ENCODE results near the gene HELLS. TPM values are rescaled to one million over a fixed set of nuclear protein-coding genes. Genes with fewer than 3 reads are reported as not detected.

Gene HELLS
- 19.9 and 22.7 TPM in 2 replicates for polyA plus RNA-seq (2013)

- H3K79me1 ChIP-seq (ENCODE audit: low read length), result peaks cover 9% of the 10 kb centered on the region
- H3K36me3 ChIP-seq (ENCODE audit: control insufficient read depth in 1 of 2, insufficient read depth in 2 of 2, low read length in 2 of 2), result peaks cover 0 to 2% of the 10 kb centered on the region in 2 experiments
- H4K8ac ChIP-seq (ENCODE audit: low read depth, low read length), result peak within 1 kb of the TSS; percentile 86
- peak within 1 kb of the TSS; percentile 75 for H2BK120ac ChIP-seq (ENCODE audit: insufficient read depth, low read length, poor library complexity)
- DNase-seq, result peak; percentile 79 to 96
- no peak within 1 kb of the TSS for H3K23ac ChIP-seq (ENCODE audit: low read length)
- H3K79me2 ChIP-seq (ENCODE audit: control insufficient read depth, insufficient read depth, low read length, poor library complexity), result peaks cover 4% of the 10 kb centered on the region
- peak within 1 kb of the TSS; percentile 79 for H4K91ac ChIP-seq (ENCODE audit: low read depth, low read length)
- no peaks in the 10 kb centered on the region for H3K4me1 ChIP-seq (ENCODE audit: control insufficient read depth in 1 of 2, insufficient read depth in 2 of 2, low read length in 2 of 2)
- peak within 1 kb of the TSS; percentile 86 for H4K12ac ChIP-seq (ENCODE audit: low read depth, low read length)
- H3K4me3 ChIP-seq (ENCODE audit: low read depth, low read length), result peak within 1 kb of the TSS; percentile 94
- H3K9ac ChIP-seq (ENCODE audit: low read length), result peak within 1 kb of the TSS; percentile 85
- H3K4ac ChIP-seq (ENCODE audit: low read depth, low read length), result peak within 1 kb of the TSS; percentile 57
- no peaks in the 10 kb centered on the region for H3K27me3 ChIP-seq (ENCODE audit: insufficient read depth, low read length)
- no peak within 1 kb of the TSS for H2BK12ac ChIP-seq (ENCODE audit: low read length)
- H2AFZ ChIP-seq (ENCODE audit: insufficient read depth, low read length, poor library complexity), result peak within 1 kb of the TSS; percentile 97
- H3K4me2 ChIP-seq (ENCODE audit: low read length), result peak within 1 kb of the TSS; percentile 73
- H2AK5ac ChIP-seq (ENCODE audit: low read length), result no peak within 1 kb of the TSS
- H3K27ac ChIP-seq (ENCODE audit: low read depth, low read length), result peak within 1 kb of the TSS; percentile 59
- peak within 1 kb of the TSS; percentile 84 for H3K14ac ChIP-seq (ENCODE audit: low read length)
- no CpG with 5 or more reads among the region's 48 CpGs for WGBS (ENCODE audit: extremely low coverage, insufficient coverage, insufficient read length)
- no peaks in the 10 kb centered on the region for H3K9me3 ChIP-seq (ENCODE audit: insufficient read depth, low read depth, low read length)
- H3K18ac ChIP-seq (ENCODE audit: low read length), result peak within 1 kb of the TSS; percentile 71
- peak within 1 kb of the TSS; percentile 84 for H2BK5ac ChIP-seq (ENCODE audit: low read depth, low read length, poor library complexity)
Observed at GRCh38 chr10:94545391-94546048, at the start of gene HELLS. Gene HELLS, plus strand, starts transcription at chr10:94545788. Its CDS starts 134 bp downstream, at chr10:94545922.

DNA sequence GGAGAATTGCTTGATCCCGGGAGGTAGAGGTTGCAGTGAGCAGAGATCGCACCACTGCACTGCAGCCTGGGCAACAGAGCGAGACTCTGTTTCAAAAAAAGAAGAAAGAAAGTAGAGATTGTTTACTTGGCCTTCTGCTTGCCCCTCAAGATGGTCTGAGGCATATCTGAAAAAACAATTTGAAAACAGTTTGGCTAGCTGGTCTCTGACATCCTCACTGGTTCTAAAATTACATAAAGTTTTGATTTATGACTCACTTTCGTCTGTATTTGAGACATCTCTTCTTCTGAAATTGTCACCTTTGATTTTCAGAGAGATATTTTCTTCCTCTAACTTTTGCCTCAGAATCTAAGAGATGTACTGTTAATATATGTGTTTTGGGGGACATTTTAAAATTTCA lies 49.6 kb upstream of the HELLS start:
- H3K27ac ChIP-seq (ENCODE audit: low read depth, low read length), result no peak overlapping the region
- no peak overlapping the region for H3K4me3 ChIP-seq (ENCODE audit: low read depth, low read length)
- no peak overlapping the region for H3K9ac ChIP-seq (ENCODE audit: low read length)
- no peak overlapping the region for H2AFZ ChIP-seq (ENCODE audit: insufficient read depth, low read length, poor library complexity)
- no peak overlapping the region for H4K12ac ChIP-seq (ENCODE audit: low read depth, low read length)
- H2BK12ac ChIP-seq (ENCODE audit: low read length), result no peak overlapping the region
- H3K79me1 ChIP-seq (ENCODE audit: low read length), result no peaks in the 10 kb centered on the region
- no peak overlapping the region for H3K4me2 ChIP-seq (ENCODE audit: low read length)
- no peak overlapping the region for H3K18ac ChIP-seq (ENCODE audit: low read length)
- no peak for DNase-seq
- no peak overlapping the region for H3K4ac ChIP-seq (ENCODE audit: low read depth, low read length)
- no peaks in the 10 kb centered on the region for H3K27me3 ChIP-seq (ENCODE audit: insufficient read depth, low read length)
- no peak overlapping the region for H2AK5ac ChIP-seq (ENCODE audit: low read length)
- H3K9me3 ChIP-seq (ENCODE audit: insufficient read depth, low read depth, low read length), result peaks cover 1% of the 10 kb centered on the region
- no peaks in the 10 kb centered on the region for H3K79me2 ChIP-seq (ENCODE audit: control insufficient read depth, insufficient read depth, low read length, poor library complexity)
- no peak overlapping the region for H3K14ac ChIP-seq (ENCODE audit: low read length)
- no peak overlapping the region for H2BK5ac ChIP-seq (ENCODE audit: low read depth, low read length, poor library complexity)
- H2BK120ac ChIP-seq (ENCODE audit: insufficient read depth, low read length, poor library complexity), result no peak overlapping the region
- no peaks in the 10 kb centered on the region for H3K4me1 ChIP-seq (ENCODE audit: control insufficient read depth in 1 of 2, insufficient read depth in 2 of 2, low read length in 2 of 2)
- no peak overlapping the region for H4K8ac ChIP-seq (ENCODE audit: low read depth, low read length)
- no peak overlapping the region for H3K23ac ChIP-seq (ENCODE audit: low read length)
- no CpG with 5 or more reads among the region's 4 CpGs for WGBS (ENCODE audit: extremely low coverage, insufficient coverage, insufficient read length)
- peaks cover 0 to 2% of the 10 kb centered on the region in 2 experiments for H3K36me3 ChIP-seq (ENCODE audit: control insufficient read depth in 1 of 2, insufficient read depth in 2 of 2, low read length in 2 of 2)
- no peak overlapping the region for H4K91ac ChIP-seq (ENCODE audit: low read depth, low read length)

- Histone ChIP-seq H3K4me2 (ENCODE audit: low read length) (no peak overlapping the region), H3K4ac (ENCODE audit: low read depth, low read length) (no peak overlapping the region), H2BK120ac (ENCODE audit: insufficient read depth, low read length, poor library complexity) (no peak overlapping the region), H2BK5ac (ENCODE audit: low read depth, low read length, poor library complexity) (no peak overlapping the region), H2AK5ac (ENCODE audit: low read length) (no peak overlapping the region), H3K9me3 (ENCODE audit: insufficient read depth, low read depth, low read length) (peaks cover 1% of the 10 kb centered on the region), H3K4me3 (ENCODE audit: low read depth, low read length) (no peak overlapping the region), H4K12ac (ENCODE audit: low read depth, low read length) (no peak overlapping the region), H3K36me3 (ENCODE audit: control insufficient read depth in 1 of 2, insufficient read depth in 2 of 2, low read length in 2 of 2) (peaks cover 0 to 2% of the 10 kb centered on the region in 2 experiments), H2BK12ac (ENCODE audit: low read length) (no peak overlapping the region), H3K79me2 (ENCODE audit: control insufficient read depth, insufficient read depth, low read length, poor library complexity) (no peaks in the 10 kb centered on the region), H3K23ac (ENCODE audit: low read length) (no peak overlapping the region), H4K8ac (ENCODE audit: low read depth, low read length) (no peak overlapping the region), H3K4me1 (ENCODE audit: control insufficient read depth in 1 of 2, insufficient read depth in 2 of 2, low read length in 2 of 2) (no peaks in the 10 kb centered on the region), H3K18ac (ENCODE audit: low read length) (no peak overlapping the region), H3K27ac (ENCODE audit: low read depth, low read length) (no peak overlapping the region), H3K9ac (ENCODE audit: low read length) (no peak overlapping the region), H3K27me3 (ENCODE audit: insufficient read depth, low read length) (no peaks in the 10 kb centered on the region), H4K91ac (ENCODE audit: low read depth, low read length) (no peak overlapping the region), H2AFZ (ENCODE audit: insufficient read depth, low read length, poor library complexity) (no peak overlapping the region), H3K14ac (ENCODE audit: low read length) (no peak overlapping the region), H3K79me1 (ENCODE audit: low read length) (no peaks in the 10 kb centered on the region)
- WGBS (ENCODE audit: extremely low coverage, insufficient coverage, insufficient read length), result no CpG with 5 or more reads among the region's 3 CpGs
- DNase-seq, result no peak
Observed at GRCh38 chr10:94496646-94497045, 48.9 kb upstream of the HELLS start.

DNA sequence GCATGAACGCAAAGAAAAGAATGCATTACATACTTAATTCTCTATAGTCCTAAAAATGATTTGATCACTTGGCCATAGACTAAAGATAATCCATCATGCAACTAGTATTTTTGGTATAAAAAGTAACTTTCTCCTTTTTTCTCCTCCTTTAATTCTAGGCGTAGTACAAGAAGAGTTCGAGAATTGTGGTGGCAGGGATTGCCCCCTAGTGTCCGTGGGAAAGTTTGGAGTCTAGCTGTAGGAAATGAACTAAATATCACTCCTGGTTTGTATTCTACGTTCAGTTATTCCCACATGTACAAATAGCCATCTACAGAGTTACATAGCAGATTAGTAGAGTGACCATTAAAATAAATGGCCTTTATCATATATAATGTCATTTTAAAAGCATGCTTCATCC lies 45.5 kb upstream of the HELLS start:
- Histone ChIP-seq H4K12ac (ENCODE audit: low read depth, low read length) (no peak overlapping the region), H3K4me2 (ENCODE audit: low read length) (no peak overlapping the region), H3K18ac (ENCODE audit: low read length) (no peak overlapping the region), H2AFZ (ENCODE audit: insufficient read depth, low read length, poor library complexity) (no peak overlapping the region), H3K4ac (ENCODE audit: low read depth, low read length) (no peak overlapping the region), H2AK5ac (ENCODE audit: low read length) (no peak overlapping the region), H3K36me3 (ENCODE audit: control insufficient read depth in 1 of 2, insufficient read depth in 2 of 2, low read length in 2 of 2) (no peaks in the 10 kb centered on the region), H3K4me3 (ENCODE audit: low read depth, low read length) (no peak overlapping the region), H3K79me1 (ENCODE audit: low read length) (no peaks in the 10 kb centered on the region), H2BK12ac (ENCODE audit: low read length) (no peak overlapping the region), H3K4me1 (ENCODE audit: control insufficient read depth in 1 of 2, insufficient read depth in 2 of 2, low read length in 2 of 2) (no peaks in the 10 kb centered on the region), H3K9me3 (ENCODE audit: insufficient read depth, low read depth, low read length) (peaks cover 1% of the 10 kb centered on the region), H3K27me3 (ENCODE audit: insufficient read depth, low read length) (no peaks in the 10 kb centered on the region), H4K8ac (ENCODE audit: low read depth, low read length) (no peak overlapping the region), H3K23ac (ENCODE audit: low read length) (no peak overlapping the region), H2BK120ac (ENCODE audit: insufficient read depth, low read length, poor library complexity) (no peak overlapping the region), H4K91ac (ENCODE audit: low read depth, low read length) (no peak overlapping the region), H3K14ac (ENCODE audit: low read length) (no peak overlapping the region), H3K27ac (ENCODE audit: low read depth, low read length) (no peak overlapping the region), H3K9ac (ENCODE audit: low read length) (no peak overlapping the region), H2BK5ac (ENCODE audit: low read depth, low read length, poor library complexity) (no peak overlapping the region), H3K79me2 (ENCODE audit: control insufficient read depth, insufficient read depth, low read length, poor library complexity) (no peaks in the 10 kb centered on the region)
- WGBS (ENCODE audit: extremely low coverage, insufficient coverage, insufficient read length), result no CpG with 5 or more reads among the region's 5 CpGs
- peak in 1 of 2 donors; percentile 10 for DNase-seq
